ENCODE measurements around the gene REC114. TPM values are rescaled to one million over a fixed set of nuclear protein-coding genes. Genes with fewer than 3 reads are reported as not detected.

The REC114 gene
- total and polyA plus RNA-seq, 2 experiments from 2014 or later: 0.24 TPM; not detected in 1

GRCh38 chr15:73524919-73525318 lies 82.0 kb downstream of the REC114 start:
- TF ChIP-seq EZH2phosphoT487 (IDR thresholded peaks at IDR 0.05; ENCODE audit: low read depth, severe bottlenecking, unreplicated experiment) (no peak), CTCF (IDR thresholded peaks at IDR 0.05; ENCODE audit: poor library complexity) (no peak), EZH2 (IDR thresholded peaks at IDR 0.05; ENCODE audit: borderline replicate concordance) (no peak)
- Histone ChIP-seq H2AFZ (no peak overlapping the region), H3K4me1 (ENCODE audit: insufficient read depth) (no peaks in the 10 kb centered on the region), H3K27ac (no peak overlapping the region), H3K4me3 (no peak overlapping the region), H3K36me3 (replicated peaks; ENCODE audit: insufficient read depth, low read depth) (no peaks in the 10 kb centered on the region), H3K4me2 (no peak overlapping the region), H4K20me1 (ENCODE audit: insufficient read depth, poor library complexity, severe bottlenecking) (no peaks in the 10 kb centered on the region), H3K9me3 (ENCODE audit: low read depth) (no peaks in the 10 kb centered on the region), H3K27me3 (no peaks in the 10 kb centered on the region), H3K9me2 (replicated peaks; ENCODE audit: insufficient read depth) (no peaks in the 10 kb centered on the region), H3K79me2 (no peaks in the 10 kb centered on the region)
- 97% methylated on average over 1 of the region's 1 CpG for WGBS (ENCODE audit: low lambda C conversion rate, missing lambda C conversion rate)
- no peak for DNase-seq (ENCODE audit: low spot score)

- no peaks in the 10 kb centered on the region for H4K20me1 ChIP-seq (ENCODE audit: insufficient read depth, poor library complexity, severe bottlenecking)
- H3K36me3 ChIP-seq (replicated peaks; ENCODE audit: insufficient read depth, low read depth): no peaks in the 10 kb centered on the region
- H3K27me3 ChIP-seq: no peaks in the 10 kb centered on the region
- WGBS (ENCODE audit: low lambda C conversion rate, missing lambda C conversion rate): 89% methylated on average over 2 of the region's 2 CpGs
- H2AFZ ChIP-seq: no peak overlapping the region
- no peak overlapping the region for H3K4me3 ChIP-seq
- TF ChIP-seq EZH2 (IDR thresholded peaks at IDR 0.05; ENCODE audit: borderline replicate concordance) (no peak), CTCF (IDR thresholded peaks at IDR 0.05; ENCODE audit: poor library complexity) (no peak), EZH2phosphoT487 (IDR thresholded peaks at IDR 0.05; ENCODE audit: low read depth, severe bottlenecking, unreplicated experiment) (no peak)
- H3K9me3 ChIP-seq (ENCODE audit: low read depth): no peaks in the 10 kb centered on the region
- no peak for DNase-seq (ENCODE audit: low spot score)
- H3K9me2 ChIP-seq (replicated peaks; ENCODE audit: insufficient read depth): no peaks in the 10 kb centered on the region
- no peaks in the 10 kb centered on the region for H3K4me1 ChIP-seq (ENCODE audit: insufficient read depth)
- H3K79me2 ChIP-seq: no peaks in the 10 kb centered on the region
- H3K27ac ChIP-seq: no peak overlapping the region
- H3K4me2 ChIP-seq: no peak overlapping the region
Measured at GRCh38 chr15:73527598-73527997, 84.6 kb downstream of the REC114 start.

GRCh38 chr15:73530649-73531048 lies 87.7 kb downstream of the REC114 start:
- TF ChIP-seq EZH2phosphoT487 (IDR thresholded peaks at IDR 0.05; ENCODE audit: low read depth, severe bottlenecking, unreplicated experiment) (no peak), CTCF (IDR thresholded peaks at IDR 0.05; ENCODE audit: poor library complexity) (no peak), EZH2 (IDR thresholded peaks at IDR 0.05; ENCODE audit: borderline replicate concordance) (no peak)
- no peak overlapping the region for H2AFZ ChIP-seq
- WGBS (ENCODE audit: low lambda C conversion rate, missing lambda C conversion rate): 60% methylated on average over 3 of the region's 3 CpGs
- H3K4me3 ChIP-seq: no peak overlapping the region
- no peaks in the 10 kb centered on the region for H3K36me3 ChIP-seq (replicated peaks; ENCODE audit: insufficient read depth, low read depth)
- no peak for DNase-seq (ENCODE audit: low spot score)
- no peak overlapping the region for H3K27ac ChIP-seq
- no peak overlapping the region for H3K4me2 ChIP-seq
- H3K27me3 ChIP-seq: no peaks in the 10 kb centered on the region
- no peaks in the 10 kb centered on the region for H3K9me3 ChIP-seq (ENCODE audit: low read depth)
- no peaks in the 10 kb centered on the region for H3K9me2 ChIP-seq (replicated peaks; ENCODE audit: insufficient read depth)
- no peaks in the 10 kb centered on the region for H4K20me1 ChIP-seq (ENCODE audit: insufficient read depth, poor library complexity, severe bottlenecking)
- H3K4me1 ChIP-seq (ENCODE audit: insufficient read depth): no peaks in the 10 kb centered on the region
- no peaks in the 10 kb centered on the region for H3K79me2 ChIP-seq

- Histone ChIP-seq H3K27me3 (no peaks in the 10 kb centered on the region), H3K9me2 (replicated peaks; ENCODE audit: insufficient read depth) (no peaks in the 10 kb centered on the region), H4K20me1 (ENCODE audit: insufficient read depth, poor library complexity, severe bottlenecking) (no peaks in the 10 kb centered on the region), H3K27ac (no peak overlapping the region), H3K36me3 (replicated peaks; ENCODE audit: insufficient read depth, low read depth) (no peaks in the 10 kb centered on the region), H3K4me2 (no peak overlapping the region), H2AFZ (no peak overlapping the region), H3K4me3 (no peak overlapping the region), H3K79me2 (no peaks in the 10 kb centered on the region), H3K4me1 (ENCODE audit: insufficient read depth) (no peaks in the 10 kb centered on the region), H3K9me3 (ENCODE audit: low read depth) (no peaks in the 10 kb centered on the region)
- no peak for DNase-seq (ENCODE audit: low spot score)
- no peak for TF ChIP-seq CTCF (IDR thresholded peaks at IDR 0.05; ENCODE audit: poor library complexity)
- no peak for TF ChIP-seq EZH2phosphoT487 (IDR thresholded peaks at IDR 0.05; ENCODE audit: low read depth, severe bottlenecking, unreplicated experiment)
- no peak for TF ChIP-seq EZH2 (IDR thresholded peaks at IDR 0.05; ENCODE audit: borderline replicate concordance)
- 100% methylated on average over 2 of the region's 2 CpGs for WGBS (ENCODE audit: low lambda C conversion rate, missing lambda C conversion rate)
Measured at GRCh38 chr15:73538123-73538522, 95.2 kb downstream of the REC114 start.
